ENCODE measurements around the gene FNDC3B. TPM values are rescaled to one million over a fixed set of nuclear protein-coding genes. Genes with fewer than 3 reads are reported as not detected.

The FNDC3B gene
- total RNA-seq, 1 donor from 2014 or later = 29.5 TPM

GRCh38 chr3:172189987-172190603, 150.7 kb downstream of the FNDC3B start:
- peaks cover 9% of the 10 kb centered on the region for H4K20me1 ChIP-seq (ENCODE audit: low read depth)
- peaks cover 15% of the 10 kb centered on the region for H3K36me3 Mint-ChIP-seq
- H3K4me3 ChIP-seq = no peak overlapping the region
- H2AFZ ChIP-seq (replicated peaks) = no peak overlapping the region
- no peak overlapping the region for H3K4me2 ChIP-seq
- H3K4me1 ChIP-seq = peaks cover 9% of the 10 kb centered on the region
- H3K79me2 ChIP-seq (ENCODE audit: low read depth) = peaks cover 38% of the 10 kb centered on the region
- H3K4me1 Mint-ChIP-seq = peaks cover 23% of the 10 kb centered on the region
- no peaks in the 10 kb centered on the region for H3K9me3 ChIP-seq (ENCODE audit: low read depth)
- TF ChIP-seq CTCF (IDR thresholded peaks at IDR 0.05) = no peak
- no peak for TF ChIP-seq EZH2 (IDR thresholded peaks at IDR 0.05)
- no peak for TF ChIP-seq EZH2phosphoT487 (IDR thresholded peaks at IDR 0.05)
- H3K27me3 ChIP-seq = no peaks in the 10 kb centered on the region
- H3F3A ChIP-seq (ENCODE audit: low read depth) = no peaks in the 10 kb centered on the region
- H3K9ac ChIP-seq = no peak overlapping the region
- H3K4me3 Mint-ChIP-seq = no peak overlapping the region
- DNase-seq (ENCODE audit: low spot score) = no peak
- no peaks in the 10 kb centered on the region for H3K27me3 Mint-ChIP-seq (ENCODE audit: insufficient read depth, low read depth)
- H3K27ac Mint-ChIP-seq = no peak overlapping the region
- no peak overlapping the region for H3K27ac ChIP-seq
- no peaks in the 10 kb centered on the region for H3K36me3 ChIP-seq
- H3K9me3 Mint-ChIP-seq = peaks cover 4% of the 10 kb centered on the region

- H3K4me3 ChIP-seq = no peak overlapping the region
- TF ChIP-seq EZH2 (IDR thresholded peaks at IDR 0.05) (no peak), CTCF (IDR thresholded peaks at IDR 0.05) (no peak), EZH2phosphoT487 (IDR thresholded peaks at IDR 0.05) (no peak)
- H3K79me2 ChIP-seq (ENCODE audit: low read depth) = peaks cover 38% of the 10 kb centered on the region
- peaks cover 17% of the 10 kb centered on the region for H4K20me1 ChIP-seq (ENCODE audit: low read depth)
- Mint-ChIP-seq H3K27me3 (ENCODE audit: insufficient read depth, low read depth) (no peaks in the 10 kb centered on the region), H3K4me3 (no peak overlapping the region), H3K9me3 (peaks cover 4% of the 10 kb centered on the region), H3K27ac (no peak overlapping the region), H3K4me1 (peaks cover 32% of the 10 kb centered on the region), H3K36me3 (peaks cover 15% of the 10 kb centered on the region)
- no peak overlapping the region for H3K27ac ChIP-seq
- H2AFZ ChIP-seq (replicated peaks) = no peak overlapping the region
- H3F3A ChIP-seq (ENCODE audit: low read depth) = no peaks in the 10 kb centered on the region
- peaks cover 17% of the 10 kb centered on the region for H3K4me1 ChIP-seq
- no peaks in the 10 kb centered on the region for H3K27me3 ChIP-seq
- no peak overlapping the region for H3K9ac ChIP-seq
- H3K36me3 ChIP-seq = no peaks in the 10 kb centered on the region
- no peak overlapping the region for H3K4me2 ChIP-seq
- DNase-seq (ENCODE audit: low spot score) = no peak
- no peaks in the 10 kb centered on the region for H3K9me3 ChIP-seq (ENCODE audit: low read depth)
These were observed 151.6 kb downstream of the FNDC3B start for GRCh38 chr3:172190980-172191379.

- no peak overlapping the region for H3K4me2 ChIP-seq
- peaks cover 35% of the 10 kb centered on the region for H3K4me1 Mint-ChIP-seq
- DNase-seq (ENCODE audit: low spot score) = no peak
- no peak overlapping the region for H3K4me3 ChIP-seq
- H3K4me3 Mint-ChIP-seq = no peak overlapping the region
- H3K27me3 Mint-ChIP-seq (ENCODE audit: insufficient read depth, low read depth) = no peaks in the 10 kb centered on the region
- H2AFZ ChIP-seq (replicated peaks) = no peak overlapping the region
- H3K36me3 Mint-ChIP-seq = peaks cover 13% of the 10 kb centered on the region
- H3K4me1 ChIP-seq = peaks cover 17% of the 10 kb centered on the region
- H3K27me3 ChIP-seq = no peaks in the 10 kb centered on the region
- peaks cover 17% of the 10 kb centered on the region for H4K20me1 ChIP-seq (ENCODE audit: low read depth)
- H3K9ac ChIP-seq = no peak overlapping the region
- peaks cover 44% of the 10 kb centered on the region for H3K79me2 ChIP-seq (ENCODE audit: low read depth)
- TF ChIP-seq CTCF (IDR thresholded peaks at IDR 0.05) (no peak), EZH2 (IDR thresholded peaks at IDR 0.05) (no peak), EZH2phosphoT487 (IDR thresholded peaks at IDR 0.05) (no peak)
- H3K27ac ChIP-seq = no peak overlapping the region
- peaks cover 4% of the 10 kb centered on the region for H3K9me3 Mint-ChIP-seq
- H3K9me3 ChIP-seq (ENCODE audit: low read depth) = no peaks in the 10 kb centered on the region
- no peaks in the 10 kb centered on the region for H3K36me3 ChIP-seq
- no peaks in the 10 kb centered on the region for H3F3A ChIP-seq (ENCODE audit: low read depth)
- peak overlapping the region; percentile 97 for H3K27ac Mint-ChIP-seq
These were observed 152.3 kb downstream of the FNDC3B start for GRCh38 chr3:172191629-172192028.

Data from neural progenitor cell (in vitro differentiated cells).